ENCODE data around the gene TOP3B. TPM values are rescaled to one million over a fixed set of nuclear protein-coding genes. Genes with fewer than 3 reads are reported as not detected.

Gene TOP3B
- total RNA-seq, 1 donor from 2014 or later, result 26.4 TPM

- Histone ChIP-seq H3K4me3 (no peak overlapping the region), H3K27ac (no peak overlapping the region), H3K4me1 (no peaks in the 10 kb centered on the region), H3K27me3 (no peaks in the 10 kb centered on the region), H3K9me3 (no peaks in the 10 kb centered on the region), H3K36me3 (peaks cover 52 to 81% of the 10 kb centered on the region in 2 donors)
- DNase-seq (ENCODE audit: low spot score in 2 of 2), result no peak
- intact Hi-C loops (cut with DNase I), result no loop called here
- TF ChIP-seq CTCF (IDR thresholded peaks at IDR 0.05), result no peak
These were observed 53.3 kb downstream of the TOP3B start for GRCh38 chr22:21929253-21929652.

GRCh38 chr22:21928048-21928447 lies 54.5 kb downstream of the TOP3B start:
- Histone ChIP-seq H3K4me3 (no peak overlapping the region), H3K27me3 (no peaks in the 10 kb centered on the region), H3K27ac (no peak overlapping the region), H3K4me1 (no peaks in the 10 kb centered on the region), H3K36me3 (peaks cover 50 to 82% of the 10 kb centered on the region in 2 donors), H3K9me3 (no peaks in the 10 kb centered on the region)
- DNase-seq (ENCODE audit: low spot score in 2 of 2), result no peak
- TF ChIP-seq CTCF (IDR thresholded peaks at IDR 0.05), result no peak
- intact Hi-C loops (cut with DNase I), result no loop called here

GRCh38 chr22:21927174-21927823 lies 55.3 kb downstream of the TOP3B start:
- Histone ChIP-seq H3K9me3 (no peaks in the 10 kb centered on the region), H3K36me3 (peaks cover 49 to 82% of the 10 kb centered on the region in 2 donors), H3K27ac (no peak overlapping the region), H3K27me3 (no peaks in the 10 kb centered on the region), H3K4me1 (no peaks in the 10 kb centered on the region), H3K4me3 (no peak overlapping the region)
- no peak for DNase-seq (ENCODE audit: low spot score in 2 of 2)
- intact Hi-C loops (cut with DNase I), result no loop called here
- TF ChIP-seq CTCF (IDR thresholded peaks at IDR 0.05), result no peak

- TF ChIP-seq CTCF (IDR thresholded peaks at IDR 0.05), result no peak
- Histone ChIP-seq H3K4me3 (no peak overlapping the region), H3K36me3 (peaks cover 47 to 81% of the 10 kb centered on the region in 2 donors), H3K4me1 (no peaks in the 10 kb centered on the region), H3K27ac (no peak overlapping the region), H3K27me3 (no peaks in the 10 kb centered on the region), H3K9me3 (no peaks in the 10 kb centered on the region)
- no peak for DNase-seq (ENCODE audit: low spot score in 2 of 2)
- intact Hi-C loops (cut with DNase I), result no loop called here
These were observed 55.9 kb downstream of the TOP3B start for GRCh38 chr22:21926728-21927127.

GRCh38 chr22:21923163-21923561 lies 59.4 kb downstream of the TOP3B start:
- intact Hi-C loops (cut with DNase I), result no loop called here
- H3K4me3 ChIP-seq, result no peak overlapping the region

More at GRCh38 chr22:21923163-21923561, 59.4 kb downstream of the TOP3B start:
- no peak for TF ChIP-seq CTCF (IDR thresholded peaks at IDR 0.05)
- Histone ChIP-seq H3K36me3 (peaks cover 27 to 60% of the 10 kb centered on the region in 2 donors), H3K27ac (no peak overlapping the region), H3K9me3 (no peaks in the 10 kb centered on the region), H3K27me3 (no peaks in the 10 kb centered on the region), H3K4me1 (no peaks in the 10 kb centered on the region)
- no peak for DNase-seq (ENCODE audit: low spot score in 2 of 2)

Measured in ascending aorta (tissue), 2 donors.